Neural cell (in vitro differentiated cells): ENCODE data around the gene PAH. TPM values are rescaled to one million over a fixed set of nuclear protein-coding genes. Genes with fewer than 3 reads are reported as not detected.

Experiments used
- H2AFZ ChIP-seq: fragments of 200-600, 300-800 bp; sonication (generic), shearing (Covaris generic); 2 replicates; pipeline ENCODE4 v1.6.0; 2014; ENCODE audit warnings: low read depth, mild to moderate bottlenecking, antibody characterized with exemption, low read length, moderate library complexity
- H3F3A ChIP-seq: fragments of 200-600 bp; shearing (Covaris generic); 2 replicates; pipeline ENCODE4 v1.6.1; 2016; ENCODE audit warnings: mild to moderate bottlenecking, moderate library complexity, mixed read lengths, antibody characterized with exemption, low read length; ENCODE audit not compliant: insufficient read depth, poor library complexity, severe bottlenecking
- H3K27ac ChIP-seq: fragments of 200-600, 300-800 bp; sonication (generic), shearing (Covaris generic); 2 replicates; pipeline ENCODE4 v1.5.1; 2014; ENCODE audit warnings: mild to moderate bottlenecking, low read length, moderate library complexity
- H3K27me3 ChIP-seq: fragments of 300-800, 200-600 bp; sonication (generic), shearing (Covaris generic); 2 replicates; pipeline ENCODE4 v1.6.0; 2014; ENCODE audit warnings: mild to moderate bottlenecking, low read depth, low read length, moderate library complexity; ENCODE audit not compliant: insufficient read depth
- H3K36me3 ChIP-seq: fragments of 300-800, 200-600 bp; sonication (generic), shearing (Covaris generic); 2 replicates; pipeline ENCODE4 v1.5.1; 2014; ENCODE audit warnings: mild to moderate bottlenecking, antibody characterized with exemption, low read length, moderate library complexity; ENCODE audit not compliant: insufficient read depth
- H3K4me2 ChIP-seq: fragments of 300-800, 200-600 bp; sonication (generic), shearing (Covaris generic); 2 replicates; pipeline ENCODE4 v1.6.0; 2014; ENCODE audit warnings: mild to moderate bottlenecking, low read length
- H3K4me3 ChIP-seq: fragments of 300-800, 200-600 bp; sonication (generic), shearing (Covaris generic); 2 replicates; pipeline ENCODE4 v1.5.1; 2014; ENCODE audit warnings: mild to moderate bottlenecking, low read length, moderate library complexity
- H3K79me2 ChIP-seq: fragments of 200-600 bp; shearing (Covaris generic); replicated peaks from 2 replicates; pipeline ENCODE4 v1.6.0; 2014; ENCODE audit warnings: mild to moderate bottlenecking, low read length, moderate library complexity; ENCODE audit not compliant: insufficient read depth
- H3K9ac ChIP-seq: fragments of 300-800, 200-600 bp; sonication (generic), shearing (Covaris generic); 2 replicates; pipeline ENCODE4 v1.6.1; 2016; ENCODE audit warnings: mild to moderate bottlenecking, low read length, mixed read lengths
- H3K9me2 ChIP-seq: fragments of 200-600 bp; shearing (Covaris generic); 2 replicates; pipeline ENCODE4 v1.6.1; 2016; ENCODE audit warnings: mild to moderate bottlenecking, low read length, mixed read lengths; ENCODE audit not compliant: insufficient read depth
- H3K9me3 ChIP-seq: fragments of 200-600, 300-800 bp; sonication (generic), shearing (Covaris generic); 2 replicates; pipeline ENCODE4 v1.6.1; 2016; ENCODE audit warnings: mild to moderate bottlenecking, mixed run types, low read length, moderate library complexity, mixed read lengths
- H4K20me1 ChIP-seq: fragments of 200-600 bp; shearing (Covaris generic); 2 replicates; pipeline ENCODE4 v1.6.1; 2016; ENCODE audit warnings: mild to moderate bottlenecking, mixed run types; ENCODE audit not compliant: insufficient read depth
- EP300 ChIP-seq: fragments of 450-650 bp; conservative IDR thresholded peaks from 2 replicates; pipeline ENCODE4 v1.6.1; 2014; ENCODE audit warnings: antibody characterized with exemption, mild to moderate bottlenecking, moderate library complexity; ENCODE audit not compliant: poor library complexity, severe bottlenecking
- EZH2 ChIP-seq: fragments of 200-600, 300-800 bp; shearing (Covaris generic), sonication (generic); IDR thresholded peaks from 2 replicates; pipeline ENCODE4 v1.6.1; 2014; ENCODE audit warnings: antibody characterized with exemption, low read length, borderline replicate concordance, mild to moderate bottlenecking; ENCODE audit not compliant: insufficient read depth, poor library complexity, severe bottlenecking
- MXI1 ChIP-seq: fragments of 450-650 bp; conservative IDR thresholded peaks from 2 replicates; pipeline ENCODE4 v1.6.1; 2014; ENCODE audit warnings: antibody characterized with exemption, mild to moderate bottlenecking; ENCODE audit not compliant: poor library complexity, severe bottlenecking
- POLR2AphosphoS5 ChIP-seq: IDR thresholded peaks from 2 replicates; pipeline ENCODE4 v1.6.1; 2012
- RAD21 ChIP-seq: fragments of 450-650 bp; conservative IDR thresholded peaks from 2 replicates; pipeline ENCODE4 v1.6.1; 2014; ENCODE audit warnings: antibody characterized with exemption, mild to moderate bottlenecking, moderate library complexity
- SMC3 ChIP-seq: fragments of 450-650 bp; conservative IDR thresholded peaks from 2 replicates; pipeline ENCODE4 v1.6.1; 2014; ENCODE audit warnings: antibody characterized with exemption, mild to moderate bottlenecking, moderate library complexity; ENCODE audit not compliant: poor library complexity
- TAF1 ChIP-seq: IDR thresholded peaks from 2 replicates; pipeline ENCODE4 v1.6.1; 2012; ENCODE audit warnings: low read depth
- polyA plus RNA-seq: library from polyadenylated mRNA; depleted of rRNA; stranded (reverse); fragments of >200 nt; gene quantifications from 2 replicates; pipeline ENCODE4 v1.2.3, GENCODE V29; 2014
- TF ChIP-seq, protein P1 (sequence below): fragments of 450-650 bp; IDR thresholded peaks from 2 replicates; pipeline ENCODE4 v1.5.1; 2014; ENCODE audit warnings: antibody characterized with exemption, mild to moderate bottlenecking, moderate library complexity; ENCODE audit not compliant: poor library complexity, severe bottlenecking
- TF ChIP-seq, protein P2 (sequence below): IDR thresholded peaks from 2 replicates; pipeline ENCODE4 v1.6.1; 2012; ENCODE audit warnings: borderline replicate concordance

Gene PAH
- polyA plus RNA-seq, 1 donor from 2014 or later: not detected

DNA sequence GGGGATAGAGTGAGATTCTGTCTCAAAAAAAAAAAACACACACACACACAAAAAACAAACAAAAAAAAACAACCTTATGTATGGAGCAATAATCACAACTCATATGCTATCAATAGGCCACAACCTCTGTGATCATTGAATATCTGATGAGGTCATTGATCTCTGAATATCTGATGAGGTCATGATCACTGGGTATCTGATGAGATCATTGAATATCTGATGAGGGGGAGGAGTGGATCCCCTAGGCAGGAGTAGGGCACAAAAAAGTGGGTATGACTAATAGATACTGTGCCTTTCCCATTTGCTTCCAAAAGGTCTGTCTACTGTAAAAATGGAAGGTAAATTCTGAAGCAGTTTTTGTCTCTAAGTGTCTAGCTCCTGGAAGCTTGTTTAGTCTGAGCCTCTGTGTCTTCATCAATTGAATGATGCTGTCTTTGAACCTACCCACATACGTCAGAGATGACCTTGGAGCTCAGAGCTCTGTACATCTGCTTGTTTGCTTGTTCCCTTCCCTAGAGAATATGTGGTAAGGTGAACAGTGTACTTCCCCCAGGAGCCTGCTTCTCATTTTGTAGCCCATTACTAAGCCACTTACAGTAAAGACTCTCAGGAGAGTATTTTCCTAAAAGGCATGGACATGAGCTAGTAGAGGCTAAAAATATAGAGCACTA, 13.6 kb downstream of the PAH start:
- Histone ChIP-seq H3K36me3 (no peaks in the 10 kb centered on the region), H3K9me3 (no peaks in the 10 kb centered on the region), H3K4me2 (no peak overlapping the region), H3K27ac (no peak overlapping the region), H3K9me2 (no peaks in the 10 kb centered on the region), H3F3A (no peaks in the 10 kb centered on the region), H3K9ac (no peak overlapping the region), H3K79me2 (no peaks in the 10 kb centered on the region), H3K4me3 (no peak overlapping the region), H4K20me1 (no peaks in the 10 kb centered on the region), H3K27me3 (no peaks in the 10 kb centered on the region), H2AFZ (no peak overlapping the region)
- TF ChIP-seq SMC3 (no peak), EP300 (no peak), EZH2 (no peak), RAD21 (no peak), MXI1 (no peak), POLR2AphosphoS5 (no peak), TAF1 (no peak)
- TF ChIP-seq, protein P1, sequence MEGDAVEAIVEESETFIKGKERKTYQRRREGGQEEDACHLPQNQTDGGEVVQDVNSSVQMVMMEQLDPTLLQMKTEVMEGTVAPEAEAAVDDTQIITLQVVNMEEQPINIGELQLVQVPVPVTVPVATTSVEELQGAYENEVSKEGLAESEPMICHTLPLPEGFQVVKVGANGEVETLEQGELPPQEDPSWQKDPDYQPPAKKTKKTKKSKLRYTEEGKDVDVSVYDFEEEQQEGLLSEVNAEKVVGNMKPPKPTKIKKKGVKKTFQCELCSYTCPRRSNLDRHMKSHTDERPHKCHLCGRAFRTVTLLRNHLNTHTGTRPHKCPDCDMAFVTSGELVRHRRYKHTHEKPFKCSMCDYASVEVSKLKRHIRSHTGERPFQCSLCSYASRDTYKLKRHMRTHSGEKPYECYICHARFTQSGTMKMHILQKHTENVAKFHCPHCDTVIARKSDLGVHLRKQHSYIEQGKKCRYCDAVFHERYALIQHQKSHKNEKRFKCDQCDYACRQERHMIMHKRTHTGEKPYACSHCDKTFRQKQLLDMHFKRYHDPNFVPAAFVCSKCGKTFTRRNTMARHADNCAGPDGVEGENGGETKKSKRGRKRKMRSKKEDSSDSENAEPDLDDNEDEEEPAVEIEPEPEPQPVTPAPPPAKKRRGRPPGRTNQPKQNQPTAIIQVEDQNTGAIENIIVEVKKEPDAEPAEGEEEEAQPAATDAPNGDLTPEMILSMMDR: no peak
- TF ChIP-seq, protein P2, sequence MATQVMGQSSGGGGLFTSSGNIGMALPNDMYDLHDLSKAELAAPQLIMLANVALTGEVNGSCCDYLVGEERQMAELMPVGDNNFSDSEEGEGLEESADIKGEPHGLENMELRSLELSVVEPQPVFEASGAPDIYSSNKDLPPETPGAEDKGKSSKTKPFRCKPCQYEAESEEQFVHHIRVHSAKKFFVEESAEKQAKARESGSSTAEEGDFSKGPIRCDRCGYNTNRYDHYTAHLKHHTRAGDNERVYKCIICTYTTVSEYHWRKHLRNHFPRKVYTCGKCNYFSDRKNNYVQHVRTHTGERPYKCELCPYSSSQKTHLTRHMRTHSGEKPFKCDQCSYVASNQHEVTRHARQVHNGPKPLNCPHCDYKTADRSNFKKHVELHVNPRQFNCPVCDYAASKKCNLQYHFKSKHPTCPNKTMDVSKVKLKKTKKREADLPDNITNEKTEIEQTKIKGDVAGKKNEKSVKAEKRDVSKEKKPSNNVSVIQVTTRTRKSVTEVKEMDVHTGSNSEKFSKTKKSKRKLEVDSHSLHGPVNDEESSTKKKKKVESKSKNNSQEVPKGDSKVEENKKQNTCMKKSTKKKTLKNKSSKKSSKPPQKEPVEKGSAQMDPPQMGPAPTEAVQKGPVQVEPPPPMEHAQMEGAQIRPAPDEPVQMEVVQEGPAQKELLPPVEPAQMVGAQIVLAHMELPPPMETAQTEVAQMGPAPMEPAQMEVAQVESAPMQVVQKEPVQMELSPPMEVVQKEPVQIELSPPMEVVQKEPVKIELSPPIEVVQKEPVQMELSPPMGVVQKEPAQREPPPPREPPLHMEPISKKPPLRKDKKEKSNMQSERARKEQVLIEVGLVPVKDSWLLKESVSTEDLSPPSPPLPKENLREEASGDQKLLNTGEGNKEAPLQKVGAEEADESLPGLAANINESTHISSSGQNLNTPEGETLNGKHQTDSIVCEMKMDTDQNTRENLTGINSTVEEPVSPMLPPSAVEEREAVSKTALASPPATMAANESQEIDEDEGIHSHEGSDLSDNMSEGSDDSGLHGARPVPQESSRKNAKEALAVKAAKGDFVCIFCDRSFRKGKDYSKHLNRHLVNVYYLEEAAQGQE: no peak

- Histone ChIP-seq H3K27ac (no peak overlapping the region), H3K9me3 (no peaks in the 10 kb centered on the region), H3K9ac (no peak overlapping the region), H3K4me3 (no peak overlapping the region), H2AFZ (no peak overlapping the region), H3K79me2 (no peaks in the 10 kb centered on the region), H3K27me3 (no peaks in the 10 kb centered on the region), H3K9me2 (no peaks in the 10 kb centered on the region), H3F3A (no peaks in the 10 kb centered on the region), H3K4me2 (no peak overlapping the region), H3K36me3 (no peaks in the 10 kb centered on the region), H4K20me1 (no peaks in the 10 kb centered on the region)
- no peak for TF ChIP-seq MXI1
- TF ChIP-seq RAD21: no peak
- TF ChIP-seq, protein P1: no peak
- TF ChIP-seq, protein P2: no peak
- TF ChIP-seq POLR2AphosphoS5: no peak
- TF ChIP-seq TAF1: no peak
- TF ChIP-seq EP300: no peak
- no peak for TF ChIP-seq SMC3
- TF ChIP-seq EZH2: no peak
These were observed 15.0 kb downstream of the PAH start for GRCh38 chr12:102902093-102902492.
